SK-N-SH treated with all-trans-retinoic acid at 6 μM for 48 hours (cell line): ENCODE measurements around the gene SMIM8.

ENCODE experiments used
- ATAC-seq: fragments of 200-7000 bp; cut with Tn5 transposase; 3 replicates; pipeline ENCODE4 v1.9.1; 2020; ENCODE audit warnings: mild to moderate bottlenecking, moderate library complexity
- ARNTL ChIP-seq: fragments of 450-650 bp; formaldehyde crosslinking; IDR thresholded peaks from 2 replicates; pipeline ENCODE4 v1.5.0; 2020; ENCODE audit warnings: low read depth, mild to moderate bottlenecking, moderate library complexity, borderline replicate concordance
- BACH2 ChIP-seq: fragments of 250-450 bp; sonication (Bioruptor Pico); IDR thresholded peaks from 2 replicates; pipeline ENCODE4 v1.9.0; 2021; ENCODE audit warnings: mild to moderate bottlenecking, borderline replicate concordance
- CSDC2 ChIP-seq: fragments of 250-450 bp; sonication (Bioruptor Pico); IDR thresholded peaks from 2 replicates; pipeline ENCODE4 v1.5.0; 2020; ENCODE audit warnings: mild to moderate bottlenecking, moderate library complexity
- ESRRG ChIP-seq: fragments of 250-450 bp; sonication (Bioruptor Pico); IDR thresholded peaks from 2 replicates; pipeline ENCODE4 v1.6.1; 2021; ENCODE audit warnings: mild to moderate bottlenecking
- GLIS3 ChIP-seq: fragments of 250-450 bp; sonication (Bioruptor Pico); IDR thresholded peaks from 2 replicates; pipeline ENCODE4 v1.5.0; 2020; ENCODE audit warnings: mild to moderate bottlenecking, moderate library complexity
- ISL1 ChIP-seq: fragments of 250-450 bp; sonication (Bioruptor Pico); IDR thresholded peaks from 2 replicates; pipeline ENCODE4 v2.1.2; 2022; ENCODE audit warnings: mild to moderate bottlenecking, moderate library complexity
- OSR1 ChIP-seq: fragments of 250-450 bp; sonication (Bioruptor Pico); IDR thresholded peaks from 2 replicates; pipeline ENCODE4 v1.8.0; 2022; ENCODE audit warnings: moderate library complexity, mild to moderate bottlenecking, inconsistent platforms
- PPARA ChIP-seq: fragments of 250-450 bp; sonication (Bioruptor Pico); IDR thresholded peaks from 2 replicates; pipeline ENCODE4 v1.5.0; 2020; ENCODE audit warnings: mild to moderate bottlenecking, borderline replicate concordance
- RARB ChIP-seq: fragments of 250-450 bp; sonication (Bioruptor Pico); IDR thresholded peaks from 2 replicates; pipeline ENCODE4 v1.8.0; 2021; ENCODE audit warnings: mild to moderate bottlenecking, moderate library complexity
- TCF4 ChIP-seq: fragments of 250-450 bp; sonication (Bioruptor Pico); IDR thresholded peaks from 2 replicates; pipeline ENCODE4 v1.8.0; 2021; ENCODE audit warnings: mild to moderate bottlenecking, moderate library complexity, borderline replicate concordance
- TOX ChIP-seq: fragments of 250-450 bp; sonication (Bioruptor Pico); IDR thresholded peaks from 2 replicates; pipeline ENCODE4 v1.8.0; 2021; ENCODE audit warnings: mild to moderate bottlenecking, moderate library complexity, borderline replicate concordance
- ZC3H10 ChIP-seq: fragments of 250-450 bp; sonication (Bioruptor Pico); IDR thresholded peaks from 2 replicates; pipeline ENCODE4 v1.5.1; 2021; ENCODE audit warnings: mild to moderate bottlenecking, moderate library complexity
- ZFP3 ChIP-seq: fragments of 250-450 bp; sonication (Bioruptor Pico); IDR thresholded peaks from 2 replicates; pipeline ENCODE4 v1.5.0; 2020; ENCODE audit warnings: mild to moderate bottlenecking, moderate library complexity
- ZNF565 ChIP-seq: fragments of 450-650 bp; formaldehyde crosslinking; conservative IDR thresholded peaks from 2 replicates; pipeline ENCODE4 v1.5.0; 2020; ENCODE audit warnings: low read depth, mild to moderate bottlenecking, moderate library complexity
- ZNF70 ChIP-seq: fragments of 450-650 bp; formaldehyde crosslinking; IDR thresholded peaks from 2 replicates; pipeline ENCODE4 v1.5.0; 2020; ENCODE audit warnings: mild to moderate bottlenecking, moderate library complexity
- ZNF8 ChIP-seq: fragments of 450-650 bp; formaldehyde crosslinking; IDR thresholded peaks from 2 replicates; pipeline ENCODE4 v1.5.0; 2020; ENCODE audit warnings: mild to moderate bottlenecking, moderate library complexity
- TF ChIP-seq, protein P1 (sequence below): fragments of 250-450 bp; sonication (Bioruptor Pico); IDR thresholded peaks from 2 replicates; pipeline ENCODE4 v1.5.1; 2021; ENCODE audit warnings: mild to moderate bottlenecking, moderate library complexity
- TF ChIP-seq, protein P2 (sequence below): fragments of 250-450 bp; sonication (Bioruptor Pico); IDR thresholded peaks from 2 replicates; pipeline ENCODE4 v1.8.0; 2021; ENCODE audit warnings: low read depth, mild to moderate bottlenecking, moderate library complexity, borderline replicate concordance
- TF ChIP-seq, protein P3 (sequence below): fragments of 250-450 bp; sonication (Bioruptor Pico); IDR thresholded peaks from 2 replicates; pipeline ENCODE4 v1.8.0; 2020; ENCODE audit warnings: mild to moderate bottlenecking, moderate library complexity, borderline replicate concordance
- TF ChIP-seq, protein P4 (sequence below): fragments of 250-450 bp; sonication (Bioruptor Pico); IDR thresholded peaks from 2 replicates; pipeline ENCODE4 v1.5.1; 2020; ENCODE audit warnings: low read depth, mild to moderate bottlenecking, moderate library complexity
- TF ChIP-seq, protein P5 (sequence below): fragments of 250-450 bp; sonication (Bioruptor Pico); IDR thresholded peaks from 2 replicates; pipeline ENCODE4 v1.5.0; 2020; ENCODE audit warnings: mild to moderate bottlenecking, moderate library complexity

The SMIM8 gene

DNA sequence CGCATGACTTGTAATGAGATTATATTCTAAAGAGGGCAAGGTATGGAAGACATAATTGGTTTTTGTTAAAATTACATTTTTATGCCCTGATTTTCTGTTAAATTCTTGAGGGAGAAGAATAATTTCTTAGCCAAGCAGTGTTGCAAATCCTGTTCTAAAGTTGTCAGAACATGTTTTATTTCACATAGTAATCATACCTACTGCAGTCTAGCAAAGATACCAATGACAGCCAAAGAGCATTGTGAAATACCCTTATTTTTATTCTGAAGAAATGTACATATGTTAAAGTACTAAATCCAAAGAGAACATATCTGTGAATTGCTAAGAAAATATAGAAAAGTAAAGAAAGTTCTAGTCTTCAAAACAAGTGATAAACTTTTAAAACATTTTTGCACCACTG lies 39.6 kb upstream of the SMIM8 start:
- no peak for TF ChIP-seq ESRRG
- TF ChIP-seq ZFP3 (CRISPR knock-in tag): no peak
- TF ChIP-seq, protein P1, sequence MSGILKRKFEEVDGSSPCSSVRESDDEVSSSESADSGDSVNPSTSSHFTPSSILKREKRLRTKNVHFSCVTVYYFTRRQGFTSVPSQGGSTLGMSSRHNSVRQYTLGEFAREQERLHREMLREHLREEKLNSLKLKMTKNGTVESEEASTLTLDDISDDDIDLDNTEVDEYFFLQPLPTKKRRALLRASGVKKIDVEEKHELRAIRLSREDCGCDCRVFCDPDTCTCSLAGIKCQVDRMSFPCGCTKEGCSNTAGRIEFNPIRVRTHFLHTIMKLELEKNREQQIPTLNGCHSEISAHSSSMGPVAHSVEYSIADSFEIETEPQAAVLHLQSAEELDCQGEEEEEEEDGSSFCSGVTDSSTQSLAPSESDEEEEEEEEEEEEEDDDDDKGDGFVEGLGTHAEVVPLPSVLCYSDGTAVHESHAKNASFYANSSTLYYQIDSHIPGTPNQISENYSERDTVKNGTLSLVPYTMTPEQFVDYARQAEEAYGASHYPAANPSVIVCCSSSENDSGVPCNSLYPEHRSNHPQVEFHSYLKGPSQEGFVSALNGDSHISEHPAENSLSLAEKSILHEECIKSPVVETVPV: no peak
- no peak for TF ChIP-seq PPARA (CRISPR knock-in tag)
- TF ChIP-seq CSDC2 (CRISPR knock-in tag): no peak
- TF ChIP-seq ZNF8 (CRISPR knock-in tag): no peak
- TF ChIP-seq, protein P2, sequence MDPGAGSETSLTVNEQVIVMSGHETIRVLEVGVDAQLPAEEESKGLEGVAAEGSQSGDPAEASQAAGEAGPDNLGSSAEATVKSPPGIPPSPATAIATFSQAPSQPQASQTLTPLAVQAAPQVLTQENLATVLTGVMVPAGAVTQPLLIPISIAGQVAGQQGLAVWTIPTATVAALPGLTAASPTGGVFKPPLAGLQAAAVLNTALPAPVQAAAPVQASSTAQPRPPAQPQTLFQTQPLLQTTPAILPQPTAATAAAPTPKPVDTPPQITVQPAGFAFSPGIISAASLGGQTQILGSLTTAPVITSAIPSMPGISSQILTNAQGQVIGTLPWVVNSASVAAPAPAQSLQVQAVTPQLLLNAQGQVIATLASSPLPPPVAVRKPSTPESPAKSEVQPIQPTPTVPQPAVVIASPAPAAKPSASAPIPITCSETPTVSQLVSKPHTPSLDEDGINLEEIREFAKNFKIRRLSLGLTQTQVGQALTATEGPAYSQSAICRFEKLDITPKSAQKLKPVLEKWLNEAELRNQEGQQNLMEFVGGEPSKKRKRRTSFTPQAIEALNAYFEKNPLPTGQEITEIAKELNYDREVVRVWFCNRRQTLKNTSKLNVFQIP (CRISPR knock-in tag): no peak
- no peak for TF ChIP-seq ZNF70 (CRISPR knock-in tag)
- no peak for TF ChIP-seq ARNTL (CRISPR knock-in tag)
- TF ChIP-seq TOX (CRISPR knock-in tag): no peak
- no peak for TF ChIP-seq TCF4 (CRISPR knock-in tag)
- no peak for TF ChIP-seq ZNF565 (CRISPR knock-in tag)
- TF ChIP-seq, protein P3, sequence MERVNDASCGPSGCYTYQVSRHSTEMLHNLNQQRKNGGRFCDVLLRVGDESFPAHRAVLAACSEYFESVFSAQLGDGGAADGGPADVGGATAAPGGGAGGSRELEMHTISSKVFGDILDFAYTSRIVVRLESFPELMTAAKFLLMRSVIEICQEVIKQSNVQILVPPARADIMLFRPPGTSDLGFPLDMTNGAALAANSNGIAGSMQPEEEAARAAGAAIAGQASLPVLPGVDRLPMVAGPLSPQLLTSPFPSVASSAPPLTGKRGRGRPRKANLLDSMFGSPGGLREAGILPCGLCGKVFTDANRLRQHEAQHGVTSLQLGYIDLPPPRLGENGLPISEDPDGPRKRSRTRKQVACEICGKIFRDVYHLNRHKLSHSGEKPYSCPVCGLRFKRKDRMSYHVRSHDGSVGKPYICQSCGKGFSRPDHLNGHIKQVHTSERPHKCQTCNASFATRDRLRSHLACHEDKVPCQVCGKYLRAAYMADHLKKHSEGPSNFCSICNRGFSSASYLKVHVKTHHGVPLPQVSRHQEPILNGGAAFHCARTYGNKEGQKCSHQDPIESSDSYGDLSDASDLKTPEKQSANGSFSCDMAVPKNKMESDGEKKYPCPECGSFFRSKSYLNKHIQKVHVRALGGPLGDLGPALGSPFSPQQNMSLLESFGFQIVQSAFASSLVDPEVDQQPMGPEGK (CRISPR knock-in tag): no peak
- TF ChIP-seq, all 23 proteins: peak for 0

DNA sequence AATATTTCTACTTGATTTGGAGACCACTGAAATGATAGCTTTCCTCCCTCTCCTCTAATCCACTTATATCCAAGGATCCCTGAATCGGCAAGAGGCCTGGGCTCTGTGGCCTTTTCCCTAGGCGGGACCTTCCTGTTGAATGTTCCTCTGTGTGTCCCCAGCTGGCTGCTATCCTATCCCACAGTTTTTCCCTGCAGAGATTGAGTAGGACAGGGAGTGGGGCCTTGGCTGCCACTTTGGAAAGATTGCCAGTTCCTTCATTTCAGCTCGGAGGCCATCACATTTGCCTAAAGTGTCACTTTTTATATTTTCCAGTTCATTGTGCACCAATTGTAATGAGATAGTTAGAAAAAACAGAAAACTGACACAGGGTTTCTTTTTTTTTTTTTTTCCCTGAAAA lies 38.9 kb upstream of the SMIM8 start:
- TF ChIP-seq ISL1 (no peak), RARB (CRISPR knock-in tag) (no peak), TOX (CRISPR knock-in tag) (no peak), GLIS3 (CRISPR knock-in tag) (no peak), ARNTL (CRISPR knock-in tag) (no peak), ESRRG (no peak), ZC3H10 (no peak), OSR1 (no peak), ZNF565 (CRISPR knock-in tag) (no peak), TCF4 (CRISPR knock-in tag) (no peak), CSDC2 (CRISPR knock-in tag) (no peak)
- TF ChIP-seq, all 23 proteins: peak for 0
- no peak for ATAC-seq

More for the DNA sequence above, 39.6 kb upstream of the SMIM8 start:
- ATAC-seq: no peak

DNA sequence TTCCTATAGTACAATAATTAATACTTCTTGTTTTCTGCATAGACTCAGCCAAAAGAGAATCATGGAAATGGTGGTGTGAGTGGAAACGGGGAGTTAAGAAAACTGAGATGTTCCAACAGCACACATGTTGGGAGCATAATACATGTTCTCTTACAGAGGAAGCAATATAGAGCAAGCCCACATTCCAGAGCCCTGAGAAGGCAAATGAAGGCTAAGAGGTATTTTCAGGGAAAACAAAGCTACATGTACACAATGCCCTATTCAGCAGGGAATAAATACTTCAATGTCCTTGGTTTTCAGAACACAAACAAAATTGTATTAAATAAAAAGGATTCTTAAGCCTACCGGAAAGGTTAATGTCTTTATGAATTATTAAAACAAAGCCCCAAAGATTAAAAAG lies 35.1 kb upstream of the SMIM8 start:
- no peak for TF ChIP-seq ISL1
- no peak for TF ChIP-seq ZNF8 (CRISPR knock-in tag)
- TF ChIP-seq ZNF565 (CRISPR knock-in tag): no peak
- no peak for ATAC-seq

DNA sequence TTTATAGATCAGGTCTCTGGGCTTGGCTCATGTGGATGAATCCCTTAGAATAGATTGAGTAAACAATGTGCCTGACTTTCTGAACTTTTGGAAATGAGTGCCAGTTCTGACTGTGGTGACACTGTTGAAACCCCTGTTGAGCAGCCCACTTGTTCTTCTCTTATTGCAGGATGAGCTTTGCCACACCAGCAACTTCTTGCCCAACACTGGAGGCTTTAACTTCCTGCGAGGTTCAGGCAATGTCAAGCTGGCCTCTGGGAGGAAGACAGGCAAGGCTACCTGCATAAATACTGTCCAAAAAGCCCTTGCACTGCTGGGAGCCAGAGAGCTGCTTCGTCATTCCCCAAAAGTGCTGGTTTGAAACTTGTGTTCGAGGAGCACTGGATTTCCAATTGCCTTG lies 32.8 kb upstream of the SMIM8 start:
- TF ChIP-seq BACH2 (CRISPR knock-in tag): no peak
- no peak for TF ChIP-seq GLIS3 (CRISPR knock-in tag)
- no peak for TF ChIP-seq CSDC2 (CRISPR knock-in tag)
- TF ChIP-seq ZC3H10: no peak
- no peak for TF ChIP-seq TCF4 (CRISPR knock-in tag)
- no peak for TF ChIP-seq ESRRG
- TF ChIP-seq, protein P3 (CRISPR knock-in tag): no peak
- TF ChIP-seq, protein P4, sequence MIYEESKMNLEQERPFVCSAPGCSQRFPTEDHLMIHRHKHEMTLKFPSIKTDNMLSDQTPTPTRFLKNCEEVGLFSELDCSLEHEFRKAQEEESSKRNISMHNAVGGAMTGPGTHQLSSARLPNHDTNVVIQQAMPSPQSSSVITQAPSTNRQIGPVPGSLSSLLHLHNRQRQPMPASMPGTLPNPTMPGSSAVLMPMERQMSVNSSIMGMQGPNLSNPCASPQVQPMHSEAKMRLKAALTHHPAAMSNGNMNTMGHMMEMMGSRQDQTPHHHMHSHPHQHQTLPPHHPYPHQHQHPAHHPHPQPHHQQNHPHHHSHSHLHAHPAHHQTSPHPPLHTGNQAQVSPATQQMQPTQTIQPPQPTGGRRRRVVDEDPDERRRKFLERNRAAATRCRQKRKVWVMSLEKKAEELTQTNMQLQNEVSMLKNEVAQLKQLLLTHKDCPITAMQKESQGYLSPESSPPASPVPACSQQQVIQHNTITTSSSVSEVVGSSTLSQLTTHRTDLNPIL (CRISPR knock-in tag): no peak
- TF ChIP-seq, protein P5, sequence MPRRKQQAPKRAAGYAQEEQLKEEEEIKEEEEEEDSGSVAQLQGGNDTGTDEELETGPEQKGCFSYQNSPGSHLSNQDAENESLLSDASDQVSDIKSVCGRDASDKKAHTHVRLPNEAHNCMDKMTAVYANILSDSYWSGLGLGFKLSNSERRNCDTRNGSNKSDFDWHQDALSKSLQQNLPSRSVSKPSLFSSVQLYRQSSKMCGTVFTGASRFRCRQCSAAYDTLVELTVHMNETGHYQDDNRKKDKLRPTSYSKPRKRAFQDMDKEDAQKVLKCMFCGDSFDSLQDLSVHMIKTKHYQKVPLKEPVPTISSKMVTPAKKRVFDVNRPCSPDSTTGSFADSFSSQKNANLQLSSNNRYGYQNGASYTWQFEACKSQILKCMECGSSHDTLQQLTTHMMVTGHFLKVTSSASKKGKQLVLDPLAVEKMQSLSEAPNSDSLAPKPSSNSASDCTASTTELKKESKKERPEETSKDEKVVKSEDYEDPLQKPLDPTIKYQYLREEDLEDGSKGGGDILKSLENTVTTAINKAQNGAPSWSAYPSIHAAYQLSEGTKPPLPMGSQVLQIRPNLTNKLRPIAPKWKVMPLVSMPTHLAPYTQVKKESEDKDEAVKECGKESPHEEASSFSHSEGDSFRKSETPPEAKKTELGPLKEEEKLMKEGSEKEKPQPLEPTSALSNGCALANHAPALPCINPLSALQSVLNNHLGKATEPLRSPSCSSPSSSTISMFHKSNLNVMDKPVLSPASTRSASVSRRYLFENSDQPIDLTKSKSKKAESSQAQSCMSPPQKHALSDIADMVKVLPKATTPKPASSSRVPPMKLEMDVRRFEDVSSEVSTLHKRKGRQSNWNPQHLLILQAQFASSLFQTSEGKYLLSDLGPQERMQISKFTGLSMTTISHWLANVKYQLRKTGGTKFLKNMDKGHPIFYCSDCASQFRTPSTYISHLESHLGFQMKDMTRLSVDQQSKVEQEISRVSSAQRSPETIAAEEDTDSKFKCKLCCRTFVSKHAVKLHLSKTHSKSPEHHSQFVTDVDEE (CRISPR knock-in tag): no peak
- TF ChIP-seq RARB (CRISPR knock-in tag): no peak
- no peak for TF ChIP-seq ZFP3 (CRISPR knock-in tag)
- ATAC-seq: no peak
